GM15510 (cell line): Measurements from ENCODE around the gene MBTPS1.

Experiments used
- POLR2A ChIP-seq: IDR thresholded peaks from 3 replicates; pipeline ENCODE4 v1.6.1; 2011; ENCODE audit warnings: borderline replicate concordance; ENCODE audit not compliant: insufficient read length; ENCODE audit errors: extremely low read depth

The MBTPS1 gene

DNA sequence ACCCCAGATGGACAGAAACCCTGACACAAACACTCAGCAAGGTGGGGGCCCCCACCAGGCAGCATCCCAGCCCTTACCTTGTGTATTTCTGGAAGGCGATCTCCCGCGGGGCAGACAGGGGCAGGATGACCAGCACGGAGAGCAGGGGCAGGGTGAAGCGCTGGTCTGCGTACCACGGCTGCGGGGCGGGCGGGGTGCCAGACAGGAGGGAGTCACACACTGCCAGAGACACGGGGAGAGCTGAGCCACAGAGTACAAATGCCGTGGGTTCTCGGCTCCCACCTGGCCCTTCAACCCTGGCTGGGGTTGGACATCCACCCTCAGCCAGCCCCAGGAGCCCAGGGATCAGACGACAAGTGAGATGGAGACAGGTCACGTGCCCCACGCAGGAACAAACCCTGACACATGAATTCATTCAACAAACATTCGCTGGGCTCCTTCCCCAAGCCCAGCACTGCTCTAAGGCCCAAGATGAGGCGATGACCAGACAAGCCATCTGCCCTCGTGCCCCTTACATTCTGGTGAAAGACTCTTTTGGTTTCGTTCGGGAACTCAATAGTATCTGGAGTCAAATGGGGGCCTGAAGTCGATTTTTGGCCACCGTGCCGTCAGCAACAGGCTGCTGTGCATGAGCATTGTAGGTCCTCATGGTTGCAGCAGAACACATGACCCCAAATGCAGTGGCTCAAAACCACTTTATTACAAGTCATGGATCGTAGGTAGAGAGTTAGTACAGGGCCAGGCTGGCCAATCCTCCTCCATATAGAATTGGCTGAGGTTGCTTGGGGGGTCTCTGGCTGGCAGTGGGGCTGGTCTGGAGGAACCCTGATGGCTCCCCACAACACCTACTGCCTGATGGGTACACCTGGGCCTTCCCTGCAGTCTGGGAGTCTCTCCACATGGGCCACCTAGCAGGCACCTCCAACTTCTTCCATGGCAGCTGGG is 83.2 kb downstream of the MBTPS1 start:
- no peak for TF ChIP-seq POLR2A

DNA sequence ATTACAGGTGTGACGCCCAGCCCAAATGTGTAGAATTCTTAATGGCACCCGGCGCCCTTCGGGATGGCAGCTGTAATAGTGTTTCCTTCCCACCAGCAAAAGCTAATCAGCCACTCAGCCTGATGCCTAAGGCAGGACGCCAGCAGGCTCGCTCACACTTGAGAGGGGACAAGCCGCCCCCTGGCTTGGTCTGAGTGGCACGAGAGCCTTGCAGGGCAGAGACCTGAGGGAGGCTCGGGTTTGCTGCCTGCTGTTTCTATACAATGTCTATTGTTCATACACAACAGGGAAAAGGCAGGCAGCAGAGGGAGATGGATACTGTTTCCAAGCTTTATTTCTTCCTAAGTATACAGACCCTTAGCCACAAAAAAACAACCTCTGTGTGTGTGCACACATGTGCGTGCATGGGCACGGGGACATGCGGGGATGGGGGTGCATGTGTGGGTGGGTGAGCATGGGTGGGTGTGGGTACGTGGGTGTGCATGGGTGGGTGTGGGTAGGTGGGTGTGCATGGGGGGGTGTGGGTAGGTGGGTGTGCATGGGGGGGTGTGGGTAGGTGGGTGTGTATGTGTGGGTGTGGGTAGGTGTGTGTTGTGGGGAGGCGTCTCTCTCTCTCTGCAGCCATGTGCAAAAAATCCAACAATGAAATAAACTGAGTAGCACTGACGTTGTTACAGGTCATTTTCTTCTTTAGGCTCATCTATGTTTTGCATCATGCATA is 84.1 kb downstream of the MBTPS1 start:
- no peak for TF ChIP-seq POLR2A

DNA sequence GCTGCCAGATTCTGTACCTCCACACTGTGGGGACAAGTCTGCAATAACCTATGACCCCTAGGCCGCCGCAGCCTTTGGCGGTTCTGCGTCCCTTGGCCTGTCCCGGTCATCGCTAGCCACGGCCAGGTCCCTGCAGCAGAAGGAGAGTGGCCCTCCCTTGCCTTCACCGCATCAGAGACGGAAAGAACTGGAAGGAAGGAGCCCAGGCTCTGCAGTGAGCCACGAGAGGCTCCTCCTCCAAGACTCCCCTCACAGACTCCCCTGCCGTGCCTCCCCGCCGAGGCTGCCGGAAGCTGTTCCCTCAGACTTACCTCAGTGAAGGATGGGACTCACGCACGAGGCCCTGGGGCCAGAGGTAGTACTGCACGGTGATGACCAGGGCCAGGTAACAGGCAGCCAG is 85.2 kb downstream of the MBTPS1 start:
- TF ChIP-seq POLR2A: no peak

DNA sequence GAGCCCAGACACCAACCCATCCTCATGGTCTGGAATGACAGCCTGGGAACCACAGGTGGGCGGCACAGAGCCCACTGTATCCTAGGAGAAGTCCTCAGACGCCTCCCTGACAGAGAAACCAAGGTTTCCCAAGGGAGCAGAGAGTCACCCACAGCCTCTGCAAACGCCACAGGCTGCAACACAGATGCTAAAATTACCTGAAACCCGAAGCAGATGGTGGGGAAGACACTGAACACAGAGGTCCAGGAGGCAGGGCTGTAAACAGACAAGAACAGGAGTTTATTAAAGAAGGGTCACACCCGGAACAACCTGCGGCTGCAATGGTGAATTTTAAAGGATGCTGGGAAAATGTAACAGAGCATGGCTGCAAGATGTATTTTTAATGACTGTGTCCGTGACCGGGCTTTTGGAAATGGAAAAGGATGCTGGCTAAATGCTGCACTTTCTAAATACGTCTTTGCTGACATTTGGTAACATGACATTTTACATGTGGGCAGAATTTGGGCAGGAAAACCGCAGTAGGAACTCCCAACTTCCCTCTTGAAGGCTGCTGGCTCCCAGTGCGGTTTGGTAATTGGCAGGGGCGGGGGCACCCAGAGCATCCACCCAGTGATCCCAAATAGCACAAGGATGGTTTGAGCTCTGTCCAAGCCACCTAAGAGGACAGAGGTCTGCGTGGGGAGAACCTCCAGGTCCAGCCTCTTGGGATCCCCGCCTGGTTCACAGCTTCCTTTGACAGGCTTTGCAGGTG is 87.3 kb downstream of the MBTPS1 start:
- TF ChIP-seq POLR2A: no peak

DNA sequence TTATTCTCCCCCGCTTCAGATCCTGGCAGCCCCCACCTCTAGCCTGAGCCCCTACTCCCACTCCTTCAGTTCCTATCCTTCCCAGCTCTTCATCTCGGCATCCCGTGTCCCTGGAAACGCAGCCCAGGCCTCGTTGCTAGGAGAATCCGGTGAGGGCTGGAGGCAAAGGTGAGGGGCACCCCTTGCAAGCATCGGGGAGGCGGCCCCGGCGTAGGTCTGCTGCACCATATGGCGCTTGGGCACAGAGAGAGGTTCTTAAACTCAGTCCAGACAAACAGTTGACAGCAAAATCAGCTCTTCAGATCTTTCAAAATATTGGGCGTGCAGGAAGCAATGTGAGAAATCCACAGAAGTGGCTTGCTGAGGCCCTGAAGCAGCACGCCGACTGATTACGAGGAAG is 89.1 kb downstream of the MBTPS1 start:
- TF ChIP-seq POLR2A: no peak

DNA sequence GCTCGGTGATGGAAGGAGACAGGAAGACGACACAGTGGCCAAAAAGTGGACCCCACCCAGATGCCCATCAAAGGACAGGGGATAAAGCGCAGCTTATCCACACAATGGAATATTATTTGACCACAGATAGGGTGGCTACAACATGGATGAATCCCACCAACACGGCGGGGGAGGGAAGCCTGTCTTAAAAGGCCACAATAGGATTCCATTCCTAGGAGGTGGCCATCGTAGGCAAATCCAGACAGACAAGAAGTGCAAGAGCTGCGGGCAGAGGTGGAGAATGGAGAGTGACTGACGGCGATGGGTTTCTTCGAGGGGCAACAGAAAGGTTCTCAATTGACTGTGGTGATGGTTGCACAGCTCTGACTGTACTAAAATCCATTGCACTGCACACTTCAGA is 90.1 kb downstream of the MBTPS1 start:
- TF ChIP-seq POLR2A: no peak

DNA sequence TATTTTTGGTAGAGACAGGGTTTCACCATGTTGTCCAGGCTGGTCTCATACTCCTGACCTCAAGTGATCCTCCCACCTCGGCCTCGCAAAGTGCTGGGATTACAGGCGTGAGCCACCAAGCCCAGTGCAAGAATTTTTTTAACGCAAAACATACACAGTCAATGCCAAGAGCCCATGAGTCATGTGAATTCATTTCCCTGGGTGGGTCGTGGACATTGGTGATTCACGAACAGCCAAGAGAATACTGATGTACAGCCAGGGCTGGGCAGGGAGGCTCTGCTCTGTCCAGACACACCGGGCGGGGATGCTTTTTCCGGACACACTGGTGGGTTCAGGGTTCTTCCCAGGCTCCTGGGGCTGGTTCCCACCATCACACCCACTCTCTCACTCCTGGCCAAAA is 91.9 kb downstream of the MBTPS1 start:
- TF ChIP-seq POLR2A: no peak

DNA sequence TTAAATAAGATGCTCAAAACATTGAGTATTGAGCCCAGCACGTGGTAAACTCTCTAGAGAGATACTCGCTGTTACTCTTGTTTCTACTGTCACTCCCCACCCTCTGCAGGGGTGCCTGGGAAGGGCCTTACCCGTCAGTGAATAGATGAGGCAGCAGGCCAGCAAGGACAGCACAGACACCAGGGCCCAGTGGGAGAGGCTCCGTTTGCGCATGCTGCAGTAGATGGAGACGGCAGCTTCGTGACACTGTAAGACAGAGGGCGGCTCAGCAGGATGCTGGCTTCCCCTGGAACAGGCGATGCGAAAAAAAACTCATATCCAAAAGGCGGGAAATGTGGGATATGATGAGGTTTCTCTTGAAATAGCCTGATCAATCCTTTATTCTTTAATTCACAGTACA is 94.1 kb downstream of the MBTPS1 start:
- TF ChIP-seq POLR2A: no peak

DNA sequence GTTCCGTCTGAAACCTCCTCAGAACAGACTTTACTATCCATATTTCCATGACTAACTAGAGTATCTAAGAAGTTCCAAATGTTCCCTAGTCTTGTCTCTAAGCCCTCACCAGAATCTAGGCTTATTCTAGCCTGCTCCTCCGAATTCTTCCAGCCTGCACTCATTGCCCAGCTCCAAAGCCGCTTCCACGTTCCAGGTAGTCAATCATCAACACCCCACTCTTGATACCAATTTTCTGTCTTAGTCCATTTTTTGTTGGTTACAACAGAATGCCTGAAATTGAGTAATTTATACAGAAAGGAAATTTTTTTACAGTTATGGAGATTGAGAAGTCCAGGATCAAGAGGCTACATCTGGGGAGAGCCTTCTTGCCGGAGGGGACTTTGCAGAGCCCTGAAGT is 95.3 kb downstream of the MBTPS1 start:
- TF ChIP-seq POLR2A: no peak

DNA sequence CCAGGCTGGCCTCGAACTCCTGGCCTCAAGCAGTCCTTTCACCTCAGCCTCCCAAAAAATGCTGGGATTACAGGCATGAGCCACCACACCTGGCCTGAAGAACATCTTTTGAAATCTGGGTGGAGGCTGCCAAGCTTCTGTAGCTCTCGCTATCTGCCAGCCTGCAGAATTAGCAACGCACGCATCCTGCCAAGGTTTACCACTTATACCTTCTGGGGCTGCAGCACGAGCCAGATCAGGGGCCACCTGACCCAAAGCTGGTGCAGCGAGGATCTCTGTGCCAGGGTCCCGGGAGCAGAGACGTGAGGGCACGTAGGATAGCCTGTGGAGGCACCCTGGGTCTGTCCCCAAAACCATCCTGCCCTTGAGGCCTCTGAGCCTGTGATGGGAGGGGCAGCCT is 96.4 kb downstream of the MBTPS1 start:
- TF ChIP-seq POLR2A: no peak

DNA sequence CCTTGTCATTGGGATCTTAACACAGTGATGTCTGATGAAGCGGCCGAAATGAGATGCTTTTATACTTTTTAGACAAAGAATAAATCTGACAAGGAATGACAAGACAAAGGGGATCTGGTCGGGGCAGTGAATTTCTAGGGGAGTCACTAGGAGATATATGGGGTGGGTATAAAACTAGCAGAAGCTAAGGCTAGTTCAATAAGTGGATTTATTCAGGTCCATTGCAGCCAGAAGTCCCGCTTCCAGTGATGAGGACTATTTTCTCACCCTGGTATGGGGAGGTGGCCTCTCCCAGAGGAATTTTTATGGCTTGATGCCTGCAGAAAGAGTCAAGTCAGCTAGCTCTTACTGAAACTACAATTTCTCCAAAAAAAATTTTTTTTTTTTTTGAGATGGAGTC is 98.0 kb downstream of the MBTPS1 start:
- no peak for TF ChIP-seq POLR2A

DNA sequence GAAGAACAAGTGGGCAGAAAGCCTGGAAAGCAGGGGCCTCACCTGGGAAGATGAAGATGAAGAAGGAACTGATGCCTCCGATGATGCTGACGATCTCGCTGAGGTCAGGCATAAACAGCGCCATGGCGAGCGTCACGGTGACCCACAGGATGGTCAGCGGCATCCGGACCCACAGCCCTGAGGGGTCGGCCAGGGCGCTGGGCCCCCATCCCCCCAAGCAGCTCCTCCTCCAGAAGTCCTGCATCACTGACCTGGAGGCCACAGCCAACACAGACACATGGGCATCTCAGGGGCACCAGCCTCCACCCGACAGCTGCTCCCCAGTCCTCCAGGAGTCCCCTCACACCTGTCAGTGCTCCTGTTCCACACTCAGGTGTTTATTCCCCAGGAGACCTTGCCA is 100.3 kb downstream of the MBTPS1 start:
- TF ChIP-seq POLR2A: no peak

DNA sequence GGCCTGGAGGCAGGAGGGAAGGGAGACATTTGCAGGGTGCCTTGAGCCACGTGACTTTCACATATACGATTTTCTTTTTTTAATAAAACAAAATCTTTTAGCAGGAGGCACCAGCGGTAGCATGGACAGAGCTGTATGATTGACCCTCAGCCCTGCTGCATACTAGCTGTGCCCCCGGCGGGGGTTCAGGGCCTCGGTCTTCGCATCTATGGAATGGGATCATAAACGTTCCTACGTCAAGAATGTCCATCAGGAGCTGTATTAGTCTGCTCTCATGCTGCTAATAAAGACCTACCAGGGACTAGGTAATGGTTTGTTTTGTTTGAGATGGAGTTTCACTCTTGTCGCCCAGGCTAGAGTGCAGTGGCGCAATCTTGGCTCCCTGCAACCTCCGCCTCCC is 101.3 kb downstream of the MBTPS1 start:
- no peak for TF ChIP-seq POLR2A

DNA sequence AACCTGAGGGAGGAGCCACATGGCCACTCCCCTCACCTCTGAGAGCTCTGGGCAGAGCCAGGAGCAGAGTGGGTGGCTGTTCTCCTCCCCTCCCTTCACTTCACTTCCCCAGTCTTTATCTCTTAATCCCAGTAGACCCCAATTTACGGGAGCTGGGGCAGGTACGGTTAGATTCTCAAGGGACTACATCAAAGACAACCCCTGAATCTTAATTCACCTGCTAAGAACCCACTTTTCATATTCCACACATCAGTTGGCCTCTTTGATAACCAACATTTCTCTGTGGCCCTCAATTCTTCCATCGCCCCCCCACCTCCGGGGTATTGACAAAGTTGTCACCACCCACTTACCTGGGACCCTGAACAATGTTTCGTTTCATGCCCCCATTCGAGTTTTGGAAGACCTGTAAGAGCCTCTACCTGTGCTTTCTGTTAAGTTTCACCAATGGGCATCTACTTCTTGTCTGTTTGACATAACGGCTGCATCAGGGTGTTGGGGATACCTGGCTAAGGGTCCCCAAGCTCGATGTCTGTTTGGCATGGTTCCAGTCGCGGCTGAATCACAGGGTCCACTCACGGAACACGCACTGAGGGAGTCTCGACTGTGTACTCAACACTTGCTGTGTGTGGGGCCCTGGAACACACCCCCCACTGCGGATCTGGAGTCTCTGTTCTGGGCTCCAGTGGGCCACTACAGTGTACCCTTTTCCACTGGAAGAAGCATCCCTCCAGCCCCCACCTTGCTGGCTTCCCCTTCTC is 102.0 kb downstream of the MBTPS1 start:
- TF ChIP-seq POLR2A: no peak
